Panc1 (cell line): ENCODE results near the gene ATP6V1D. TPM values are rescaled to one million over a fixed set of nuclear protein-coding genes. Genes with fewer than 3 reads are reported as not detected.

Experiments used
- ATAC-seq: fragments of 200-7000 bp; cut with Tn5 transposase; 2 replicates; pipeline ENCODE4 v1.9.1; 2020; ENCODE audit warnings: mild to moderate bottlenecking, moderate library complexity
- BruUV-seq: library from RNA; stranded (reverse); fragments of 400-500 nt; replicated peaks from 2 replicates; lab custom pipeline; 2021; lab: Mats Ljungman, UMichigan
- CTCF ChIA-PET: fragments of 300-600 bp; sonication (Branson Sonifier 250); formaldehyde crosslinking; loops from one replicate; lab custom pipeline; 2022; ENCODE audit warnings: antibody characterized with exemption; lab: Charles Lee
- POLR2A ChIA-PET: fragments of 300-600 bp; sonication (Branson Sonifier 250); formaldehyde crosslinking; loops from one replicate; lab custom pipeline; 2022; ENCODE audit warnings: antibody characterized with exemption; lab: Charles Lee
- DNase-seq: peaks from one replicate; pipeline ENCODE4 v3.0.0-alpha.2; 2010; ENCODE audit warnings: low read depth, low spot score
- H3K27ac ChIP-seq: 2 replicates; pipeline ENCODE4 v1.5.1; 2011; ENCODE audit warnings: mild to moderate bottlenecking, low read length, inconsistent platforms
- H3K27me3 ChIP-seq: fragments of 200-500 bp; sonication (Bioruptor generic); 2 replicates; pipeline ENCODE4 v1.6.0; 2014; ENCODE audit warnings: low read length, inconsistent platforms; ENCODE audit not compliant: control insufficient read depth, insufficient read depth
- H3K36me3 ChIP-seq: fragments of 200-500 bp; sonication (Bioruptor generic); 2 replicates; pipeline ENCODE4 v1.5.1; 2014; ENCODE audit warnings: inconsistent platforms, mild to moderate bottlenecking, low read length, moderate library complexity; ENCODE audit not compliant: control insufficient read depth, insufficient read depth
- H3K4me1 ChIP-seq: 2 replicates; pipeline ENCODE4 v1.5.1; 2011; ENCODE audit warnings: inconsistent platforms, mild to moderate bottlenecking, low read length, moderate library complexity; ENCODE audit not compliant: control insufficient read depth, insufficient read depth
- H3K4me3 ChIP-seq, 2 experiments: 2 replicates each; pipeline ENCODE4 v1.5.1; 2011 to 2012; ENCODE audit warnings: low read depth in 2 of 2, low read length in 2 of 2, mild to moderate bottlenecking in 2 of 2, inconsistent platforms in 1 of 2, moderate library complexity in 1 of 2
- H3K9me3 ChIP-seq: fragments of 200-500 bp; sonication (Bioruptor generic); 2 replicates; pipeline ENCODE4 v1.5.1; 2014; ENCODE audit warnings: low read depth, mild to moderate bottlenecking, inconsistent platforms, low read length, moderate library complexity; ENCODE audit not compliant: control insufficient read depth, insufficient read depth
- CTCF ChIP-seq: fragments of 450-650 bp; IDR thresholded peaks from 2 replicates; pipeline ENCODE4 v1.5.1; 2017; ENCODE audit warnings: mild to moderate bottlenecking
- POLR2AphosphoS5 ChIP-seq: IDR thresholded peaks from 2 replicates; pipeline ENCODE4 v1.6.1; 2012; ENCODE audit warnings: mild to moderate bottlenecking, low read depth, low read length, moderate library complexity
- REST ChIP-seq, 2 experiments: IDR thresholded peaks; 2 replicates each; pipeline ENCODE4 v1.6.1; 2011 to 2012; ENCODE audit warnings: low read depth in 2 of 2, control low read depth in 1 of 2, low read length in 1 of 2, mild to moderate bottlenecking in 1 of 2, moderate library complexity in 1 of 2; ENCODE audit not compliant: insufficient read depth in 1 of 2
- SIN3A ChIP-seq: IDR thresholded peaks from 2 replicates; pipeline ENCODE4 v1.6.1; 2012; ENCODE audit warnings: low read depth, mild to moderate bottlenecking, low read length, moderate library complexity, borderline replicate concordance; ENCODE audit not compliant: insufficient read depth
- TCF7L2 ChIP-seq: IDR thresholded peaks from 2 replicates; pipeline ENCODE4 v1.6.1; 2011; ENCODE audit warnings: mild to moderate bottlenecking, low read depth, low read length, inconsistent platforms
- in situ Hi-C: cut with HindIII; loops from 2 replicates; pipeline ENCODE4 v1.10.0; 2016; ENCODE audit warnings: low sequenced_read_pairs, low pct_unique_long_range_greater_than_20kb
- intact Hi-C: fragments of 100-400 bp; cut with micrococcal nuclease; formaldehyde crosslinking; loops from one replicate; pipeline ENCODE4 v1.10.0; 2022; ENCODE audit not compliant: unreplicated experiment
- total RNA-seq: library from RNA; stranded (reverse); gene quantifications from one replicate; pipeline ENCODE4 v1.2.1, GENCODE V29; 2021; ENCODE audit not compliant: unreplicated experiment

The ATP6V1D gene
- total RNA-seq, 1 experiment from 2014 or later: 68.6 TPM

GRCh38 chr14:67387195-67387594, 27.6 kb upstream of the ATP6V1D start:
- DNase-seq: no peak
- ChIA-PET CTCF (no interaction called here), POLR2A (no interaction called here)
- in situ Hi-C loops (no loop called here), intact Hi-C loops (no loop called here)
- H3K27me3 ChIP-seq: no peaks in the 10 kb centered on the region
- TF ChIP-seq TCF7L2: no peak
- no peak for TF ChIP-seq CTCF
- TF ChIP-seq POLR2AphosphoS5: no peak
- TF ChIP-seq SIN3A: no peak
- no peak for TF ChIP-seq REST (IDR thresholded peaks at IDR 0.05; ENCODE audit: insufficient read depth in 1 of 2, low read depth in 2 of 2, low read length in 1 of 2)
- no peak for ATAC-seq
- H3K4me3 ChIP-seq: no peak overlapping the region
- H3K9me3 ChIP-seq: no peaks in the 10 kb centered on the region
- no peak overlapping the region for H3K27ac ChIP-seq
- H3K36me3 ChIP-seq: peaks cover 30% of the 10 kb centered on the region
- no peaks in the 10 kb centered on the region for H3K4me1 ChIP-seq
- BruUV-seq: no TSS peak

GRCh38 chr14:67385618-67386017, 26.0 kb upstream of the ATP6V1D start:
- H3K4me3 ChIP-seq: no peak overlapping the region
- peaks cover 46% of the 10 kb centered on the region for H3K36me3 ChIP-seq
- no peaks in the 10 kb centered on the region for H3K9me3 ChIP-seq
- DNase-seq (no peak), ATAC-seq (no peak)
- no peaks in the 10 kb centered on the region for H3K4me1 ChIP-seq
- intact Hi-C loops (no loop called here), in situ Hi-C loops (no loop called here)
- ChIA-PET POLR2A (interaction anchor here (0.7 kb wide), 2 partner anchors 26 to 49 kb away, joined by 6 to 7 read pairs; partner anchors contain the start of gene ATP6V1D), CTCF (no interaction called here)
- no peak for TF ChIP-seq REST (IDR thresholded peaks at IDR 0.05; ENCODE audit: insufficient read depth in 1 of 2, low read depth in 2 of 2, low read length in 1 of 2)
- TF ChIP-seq SIN3A: no peak
- no peak for TF ChIP-seq TCF7L2
- TF ChIP-seq POLR2AphosphoS5: no peak
- TF ChIP-seq CTCF: no peak
- no TSS peak for BruUV-seq
- no peaks in the 10 kb centered on the region for H3K27me3 ChIP-seq
- H3K27ac ChIP-seq: no peak overlapping the region
